Measurements from ENCODE around the gene PTPRCAP. TPM values are rescaled to one million over a fixed set of nuclear protein-coding genes. Genes with fewer than 3 reads are reported as not detected.

Gene PTPRCAP
- total and polyA plus RNA-seq, 4 donors, result 2.9 to 6.2 (median 4.5) TPM

DNA sequence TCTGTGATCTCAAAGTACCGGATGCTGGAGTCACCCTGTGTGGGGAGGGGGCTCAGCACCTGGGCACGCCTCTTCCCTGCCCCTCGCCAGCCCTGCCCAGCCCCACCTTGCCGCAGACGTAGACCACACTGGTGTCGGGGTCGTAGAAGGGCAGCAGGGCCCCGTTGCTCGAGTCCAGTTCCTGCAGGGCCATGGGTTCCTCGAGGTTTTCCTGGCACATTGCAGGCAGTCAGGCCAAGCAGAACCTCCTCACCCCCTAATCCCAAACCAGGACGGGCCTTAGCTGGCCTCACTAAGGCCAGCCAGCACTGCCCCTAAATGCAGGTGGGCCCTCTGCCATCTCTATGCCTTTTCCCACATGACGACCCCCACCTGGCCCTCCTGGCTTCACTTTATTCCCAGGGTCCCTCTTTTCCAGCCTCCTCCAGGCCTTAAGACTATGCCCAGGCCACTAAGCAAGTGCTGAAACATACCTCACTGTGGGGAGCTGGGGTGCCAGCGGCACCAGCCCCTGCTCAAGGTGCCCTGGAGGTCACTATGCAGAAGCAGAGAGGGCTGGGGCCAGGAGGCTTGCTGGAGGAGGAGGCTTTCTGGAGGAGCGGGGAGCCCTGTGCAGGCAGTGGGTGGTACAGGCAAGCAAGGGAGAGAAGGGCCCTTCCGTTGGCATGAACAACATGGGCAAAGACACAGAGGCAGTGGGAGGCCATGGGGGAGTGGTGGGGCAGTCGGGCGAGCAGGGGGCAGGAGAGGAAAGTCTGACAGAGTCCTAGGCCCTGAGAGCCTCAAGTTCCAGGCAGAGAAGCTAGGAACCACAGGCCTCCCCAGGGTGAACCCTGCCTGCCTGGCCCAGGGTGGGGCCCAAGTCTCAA, 3.0 kb upstream of the PTPRCAP start:
- no peaks in the 10 kb centered on the region for H3K9me3 ChIP-seq (ENCODE audit: control insufficient read depth in 4 of 4, low read length in 3 of 4)
- H3K36me3 ChIP-seq (ENCODE audit: control insufficient read depth in 4 of 4, insufficient read depth in 3 of 4, low read depth in 1 of 4, low read length in 3 of 4), result peaks cover 0 to 14% (median 0%) of the 10 kb centered on the region in 4 donors
- WGBS, result 85% methylated on average over 17 of the region's 17 CpGs
- TF ChIP-seq JUND (IDR thresholded peaks at IDR 0.05), result no peak
- no peak for DNase-seq (ENCODE audit: low spot score)
- H3K27me3 ChIP-seq (ENCODE audit: control insufficient read depth in 4 of 4, insufficient read depth in 4 of 4, low read length in 3 of 4), result no peaks in the 10 kb centered on the region
- no peak overlapping the region for H3K4me3 ChIP-seq (ENCODE audit: low read depth in 1 of 3, low read length in 3 of 3)
- H3K9ac ChIP-seq (ENCODE audit: low read depth in 1 of 2, low read length in 2 of 2), result no peak overlapping the region
- no peak overlapping the region for H3K27ac ChIP-seq (ENCODE audit: low read depth in 1 of 2, low read length in 2 of 2)
- H3K4me1 ChIP-seq (ENCODE audit: control insufficient read depth in 4 of 4, insufficient read depth in 4 of 4, low read length in 3 of 4), result peaks cover 4 to 21% (median 13%) of the 10 kb centered on the region in 4 donors

DNA sequence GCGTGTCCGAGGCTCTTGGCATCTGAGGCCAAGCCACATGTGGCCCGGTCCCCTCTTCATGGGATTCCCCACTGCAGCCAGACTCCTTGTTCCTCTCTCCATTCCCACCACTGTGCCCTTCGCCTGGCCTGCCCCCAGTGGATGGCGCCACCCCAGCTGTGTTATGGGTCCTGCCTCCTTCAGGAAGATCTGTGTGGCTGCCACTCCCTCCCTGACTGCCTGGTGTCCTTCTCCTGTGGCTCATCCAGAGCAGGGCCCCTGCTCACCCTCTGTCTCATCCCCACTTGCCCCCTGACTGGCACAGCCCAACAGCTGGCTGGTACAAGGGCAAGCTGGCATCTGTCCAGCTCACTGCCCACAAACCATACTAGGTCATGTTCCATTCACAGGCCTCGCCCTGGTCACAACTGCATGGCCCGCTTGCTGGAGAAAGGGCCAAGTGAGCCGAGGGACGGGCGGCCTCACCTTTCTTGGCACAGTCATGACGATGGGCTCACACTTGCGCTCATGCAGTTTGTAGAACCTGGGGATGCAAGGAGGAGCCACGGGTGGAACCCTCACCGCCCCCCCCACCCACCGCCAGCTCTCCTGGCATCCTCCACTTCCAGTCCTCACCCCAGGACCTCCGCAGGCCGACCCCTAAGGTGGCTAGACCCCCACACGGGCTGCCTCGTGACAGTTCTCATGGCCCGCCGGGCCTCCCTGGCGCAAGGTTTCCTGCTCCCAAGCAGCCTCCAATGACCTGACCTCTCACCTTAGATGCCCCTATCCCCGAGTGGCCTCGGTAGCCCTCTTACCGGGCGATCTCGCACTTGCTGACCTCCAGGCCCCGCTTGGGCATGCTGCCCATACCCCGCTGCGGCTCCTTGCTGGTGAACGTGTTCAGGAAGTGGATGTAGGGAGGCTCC, 2.1 kb upstream of the PTPRCAP start:
- 68% methylated on average over 31 of the region's 31 CpGs for WGBS
- H3K9ac ChIP-seq (ENCODE audit: low read depth in 1 of 2, low read length in 2 of 2), result no peak overlapping the region
- H3K27me3 ChIP-seq (ENCODE audit: control insufficient read depth in 4 of 4, insufficient read depth in 4 of 4, low read length in 3 of 4), result no peaks in the 10 kb centered on the region
- peak overlapping the region in 1 of 2 donors; percentile 9 for H3K27ac ChIP-seq (ENCODE audit: low read depth in 1 of 2, low read length in 2 of 2)
- H3K9me3 ChIP-seq (ENCODE audit: control insufficient read depth in 4 of 4, low read length in 3 of 4), result no peaks in the 10 kb centered on the region
- H3K4me1 ChIP-seq (ENCODE audit: control insufficient read depth in 4 of 4, insufficient read depth in 4 of 4, low read length in 3 of 4), result peaks cover 4 to 21% (median 13%) of the 10 kb centered on the region in 4 donors
- no peak for DNase-seq (ENCODE audit: low spot score)
- TF ChIP-seq TAF1 (conservative IDR thresholded peaks at IDR 0.05), result no peak
- TF ChIP-seq EGR1 (IDR thresholded peaks at IDR 0.05; ENCODE audit: low read depth in 2 of 2), result no peak
- peak in 1 of 2 donors; percentile 20 for TF ChIP-seq RXRA (IDR thresholded peaks at IDR 0.05)
- peaks cover 0 to 17% (median 0%) of the 10 kb centered on the region in 4 donors for H3K36me3 ChIP-seq (ENCODE audit: control insufficient read depth in 4 of 4, insufficient read depth in 3 of 4, low read depth in 1 of 4, low read length in 3 of 4)
- no peak overlapping the region for H3K4me3 ChIP-seq (ENCODE audit: low read depth in 1 of 3, low read length in 3 of 3)

DNA sequence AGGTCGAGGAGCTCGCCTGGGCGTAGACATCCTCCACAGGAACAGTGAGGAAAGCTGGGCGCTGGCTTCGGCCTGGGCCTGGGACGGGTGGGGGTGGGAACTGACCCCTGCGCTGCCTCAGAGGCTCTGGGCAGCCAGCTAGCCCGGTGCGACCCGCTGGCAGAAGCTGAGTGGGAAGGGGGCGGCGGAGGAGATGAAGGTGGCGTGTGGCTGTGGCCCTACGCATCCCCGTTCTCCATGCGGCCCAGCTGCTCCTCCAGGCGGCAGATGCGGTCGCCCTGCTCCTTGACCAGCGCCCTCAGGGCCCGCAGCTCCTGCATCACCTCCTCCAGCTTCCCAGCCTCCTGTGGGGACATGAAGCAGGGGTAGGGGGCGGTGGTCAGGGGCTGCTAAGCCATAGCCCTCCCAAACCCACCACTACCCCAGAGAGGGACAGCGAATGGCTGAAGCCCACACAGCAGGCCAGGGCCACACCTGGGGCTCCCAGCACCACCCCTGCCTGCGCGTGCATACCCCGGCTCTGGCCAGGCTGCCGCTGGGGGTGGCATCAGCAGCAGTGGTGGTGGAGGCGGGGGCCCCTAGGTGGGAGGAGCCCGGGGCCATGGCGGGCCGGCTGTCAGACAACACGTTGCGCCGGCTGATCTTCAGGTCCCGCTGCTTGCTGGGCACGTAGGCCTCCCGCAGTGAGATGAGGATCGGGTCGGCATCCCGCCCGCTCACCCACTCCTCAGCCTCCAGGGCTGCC, 848 bp upstream of the PTPRCAP start:
- H3K27me3 ChIP-seq (ENCODE audit: control insufficient read depth in 4 of 4, insufficient read depth in 4 of 4, low read length in 3 of 4), result no peaks in the 10 kb centered on the region
- peaks cover 4 to 20% (median 11%) of the 10 kb centered on the region in 4 donors for H3K4me1 ChIP-seq (ENCODE audit: control insufficient read depth in 4 of 4, insufficient read depth in 4 of 4, low read length in 3 of 4)
- DNase-seq (ENCODE audit: low spot score), result no peak

More for the DNA sequence above, 848 bp upstream of the PTPRCAP start:
- Histone ChIP-seq H3K36me3 (ENCODE audit: control insufficient read depth in 4 of 4, insufficient read depth in 3 of 4, low read depth in 1 of 4, low read length in 3 of 4) (peaks cover 0 to 30% (median 6%) of the 10 kb centered on the region in 4 donors), H3K27ac (ENCODE audit: low read depth in 1 of 2, low read length in 2 of 2) (peak overlapping the region in 1 of 2 donors; percentile 59), H3K9ac (ENCODE audit: low read depth in 1 of 2, low read length in 2 of 2) (no peak overlapping the region), H3K4me3 (ENCODE audit: low read depth in 1 of 3, low read length in 3 of 3) (peak overlapping the region in 1 of 3 donors; percentile 17), H3K9me3 (ENCODE audit: control insufficient read depth in 4 of 4, low read length in 3 of 4) (no peaks in the 10 kb centered on the region)
- TF ChIP-seq, protein P1, sequence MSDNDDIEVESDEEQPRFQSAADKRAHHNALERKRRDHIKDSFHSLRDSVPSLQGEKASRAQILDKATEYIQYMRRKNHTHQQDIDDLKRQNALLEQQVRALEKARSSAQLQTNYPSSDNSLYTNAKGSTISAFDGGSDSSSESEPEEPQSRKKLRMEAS (IDR thresholded peaks at IDR 0.05), result no peak
- TF ChIP-seq FOXA2 (IDR thresholded peaks at IDR 0.05), result no peak
- no peak for TF ChIP-seq RAD21 (IDR thresholded peaks at IDR 0.05)
- TF ChIP-seq, protein P2, sequence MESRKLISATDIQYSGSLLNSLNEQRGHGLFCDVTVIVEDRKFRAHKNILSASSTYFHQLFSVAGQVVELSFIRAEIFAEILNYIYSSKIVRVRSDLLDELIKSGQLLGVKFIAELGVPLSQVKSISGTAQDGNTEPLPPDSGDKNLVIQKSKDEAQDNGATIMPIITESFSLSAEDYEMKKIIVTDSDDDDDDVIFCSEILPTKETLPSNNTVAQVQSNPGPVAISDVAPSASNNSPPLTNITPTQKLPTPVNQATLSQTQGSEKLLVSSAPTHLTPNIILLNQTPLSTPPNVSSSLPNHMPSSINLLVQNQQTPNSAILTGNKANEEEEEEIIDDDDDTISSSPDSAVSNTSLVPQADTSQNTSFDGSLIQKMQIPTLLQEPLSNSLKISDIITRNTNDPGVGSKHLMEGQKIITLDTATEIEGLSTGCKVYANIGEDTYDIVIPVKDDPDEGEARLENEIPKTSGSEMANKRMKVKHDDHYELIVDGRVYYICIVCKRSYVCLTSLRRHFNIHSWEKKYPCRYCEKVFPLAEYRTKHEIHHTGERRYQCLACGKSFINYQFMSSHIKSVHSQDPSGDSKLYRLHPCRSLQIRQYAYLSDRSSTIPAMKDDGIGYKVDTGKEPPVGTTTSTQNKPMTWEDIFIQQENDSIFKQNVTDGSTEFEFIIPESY (IDR thresholded peaks at IDR 0.05), result no peak
- no peak for TF ChIP-seq SP1 (IDR thresholded peaks at IDR 0.05)
- no peak for TF ChIP-seq FOXA1 (IDR thresholded peaks at IDR 0.05)
- no peak for TF ChIP-seq HNF4A (conservative IDR thresholded peaks at IDR 0.05)
- no peak for TF ChIP-seq JUND (IDR thresholded peaks at IDR 0.05)
- TF ChIP-seq, protein P3, sequence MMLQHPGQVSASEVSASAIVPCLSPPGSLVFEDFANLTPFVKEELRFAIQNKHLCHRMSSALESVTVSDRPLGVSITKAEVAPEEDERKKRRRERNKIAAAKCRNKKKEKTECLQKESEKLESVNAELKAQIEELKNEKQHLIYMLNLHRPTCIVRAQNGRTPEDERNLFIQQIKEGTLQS (IDR thresholded peaks at IDR 0.05), result no peak
- no peak for TF ChIP-seq YY1 (IDR thresholded peaks at IDR 0.05)
- no peak for TF ChIP-seq TAF1 (conservative IDR thresholded peaks at IDR 0.05)
- TF ChIP-seq GABPA (IDR thresholded peaks at IDR 0.05 in 1 of 2, conservative IDR thresholded peaks at IDR 0.05 in 1 of 2), result no peak
- TF ChIP-seq, protein P4, sequence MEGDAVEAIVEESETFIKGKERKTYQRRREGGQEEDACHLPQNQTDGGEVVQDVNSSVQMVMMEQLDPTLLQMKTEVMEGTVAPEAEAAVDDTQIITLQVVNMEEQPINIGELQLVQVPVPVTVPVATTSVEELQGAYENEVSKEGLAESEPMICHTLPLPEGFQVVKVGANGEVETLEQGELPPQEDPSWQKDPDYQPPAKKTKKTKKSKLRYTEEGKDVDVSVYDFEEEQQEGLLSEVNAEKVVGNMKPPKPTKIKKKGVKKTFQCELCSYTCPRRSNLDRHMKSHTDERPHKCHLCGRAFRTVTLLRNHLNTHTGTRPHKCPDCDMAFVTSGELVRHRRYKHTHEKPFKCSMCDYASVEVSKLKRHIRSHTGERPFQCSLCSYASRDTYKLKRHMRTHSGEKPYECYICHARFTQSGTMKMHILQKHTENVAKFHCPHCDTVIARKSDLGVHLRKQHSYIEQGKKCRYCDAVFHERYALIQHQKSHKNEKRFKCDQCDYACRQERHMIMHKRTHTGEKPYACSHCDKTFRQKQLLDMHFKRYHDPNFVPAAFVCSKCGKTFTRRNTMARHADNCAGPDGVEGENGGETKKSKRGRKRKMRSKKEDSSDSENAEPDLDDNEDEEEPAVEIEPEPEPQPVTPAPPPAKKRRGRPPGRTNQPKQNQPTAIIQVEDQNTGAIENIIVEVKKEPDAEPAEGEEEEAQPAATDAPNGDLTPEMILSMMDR (IDR thresholded peaks at IDR 0.05; ENCODE audit: low read depth, low read length, missing input control), result no peak
- WGBS, result 89% methylated on average over 41 of the region's 41 CpGs

Data from liver (tissue), 9 donors.